Ovary (tissue), 9 donors: ENCODE results near the gene GRN. TPM values are rescaled to one million over a fixed set of nuclear protein-coding genes. Genes with fewer than 3 reads are reported as not detected.

Source experiments
- DNase-seq, 5 donors: peaks; one replicate each; pipeline ENCODE4 v3.0.0-alpha.2; 2019 to 2020
- H3K27ac ChIP-seq, 2 donors: fragments of 200-600 bp; one replicate each; pipeline versions ENCODE4 v1.5.1 to v1.8.0; 2019 to 2022
- H3K27me3 ChIP-seq: fragments of 200-600 bp; one replicate; pipeline ENCODE4 v1.8.0; 2022
- H3K36me3 ChIP-seq: fragments of 200-600 bp; sonication (generic); one replicate; pipeline ENCODE4 v1.5.1; 2019
- H3K4me1 ChIP-seq: one replicate; pipeline ENCODE4 v1.8.1; 2013; ENCODE audit warnings: mild to moderate bottlenecking, moderate library complexity; ENCODE audit not compliant: insufficient read depth
- H3K4me3 ChIP-seq: fragments of 200-600 bp; sonication (generic); one replicate; pipeline ENCODE4 v1.5.1; 2017
- H3K9me3 ChIP-seq, 2 donors: fragments of 200-600 bp in 1 of 2; sonication (generic) in 1 of 2; one replicate each; pipeline versions ENCODE4 v1.5.1 to v1.8.1; 2013 to 2019; ENCODE audit warnings: mild to moderate bottlenecking in 1 of 2, moderate library complexity in 1 of 2
- CTCF ChIP-seq, 3 donors: fragments of 450-650 bp in 2 of 3; fragments of 200-600 bp in 1 of 3; IDR thresholded peaks; one replicate each; pipeline versions ENCODE4 v1.5.1 to v1.8.0; 2016 to 2022; ENCODE audit warnings: antibody characterized with exemption in 3 of 3, mild to moderate bottlenecking in 1 of 3
- EP300 ChIP-seq: sonication (generic); formaldehyde crosslinking; IDR thresholded peaks from one replicate; pipeline ENCODE4 v1.6.1; 2017; ENCODE audit warnings: antibody characterized with exemption
- POLR2A ChIP-seq: fragments of 450-650 bp; IDR thresholded peaks from one replicate; pipeline ENCODE4 v1.6.1; 2017; ENCODE audit warnings: antibody characterized with exemption, mild to moderate bottlenecking, moderate library complexity
- WGBS, 3 donors: extraction: QIAGEN DNeasy Blood & Tissue Kit in 1 of 3; methylation state at CpG; one replicate each; pipeline versions ENCODE4 v1.1.5 to v1.1.7; 2013 to 2017; 5-methylcytosine and 5-hydroxymethylcytosine counted together
- intact Hi-C, 4 donors: fragments of 100-400 bp; cut with DNase I; formaldehyde crosslinking; loops; one replicate each; pipeline versions ENCODE4 v1.11.0 to v1.15.1; 2022 to 2023
- polyA plus RNA-seq, 2 donors: library from polyadenylated mRNA; stranded (reverse); fragments of 200-250 nt in 1 of 2; fragments of 350-450 nt in 1 of 2; fragmentation: Illumina TruSeq in 1 of 2; extraction: RNeasy Lipid Tissue Mini Kit (QIAGEN cat#74804) in 1 of 2; gene quantifications; one replicate each; pipeline ENCODE4 v1.2.3, GENCODE V29; 2013 to 2014
- total RNA-seq, 7 donors: library from RNA; depleted of rRNA in 2 of 7; stranded (reverse); fragments of >200 nt in 2 of 7; fragmentation: NEBNext Ultra II Directional in 3 of 7; extraction: Animal tissue kit (Norgen Biotek cat#: 25700) in 3 of 7; gene quantifications; one replicate each; pipeline versions ENCODE4 v1.1.0 to v1.2.4, GENCODE V29; 2016 to 2023
- donor health status: DM: no; HTN: no; CAD: no; lungs with moderate emphysema.
- donor health status: DM: no; HTN: no; CAD: no.
- donor health status: Bipolar disorder and iron deficiency.
- donor health status: DM: yes; HTN: yes; CAD: no.
- donor health status: DM: no; HTN: no; CAD: no.
- donor health status: DM: yes; HTN: yes; CAD: no.

Gene GRN
- total and polyA plus RNA-seq, 9 donors, result 70.6 to 173 (median 88.2) TPM

- no peak for DNase-seq
- intact Hi-C loops, result no loop called here
- Histone ChIP-seq H3K36me3 (no peaks in the 10 kb centered on the region), H3K27ac (no peak overlapping the region), H3K27me3 (peaks cover 3% of the 10 kb centered on the region), H3K4me1 (peaks cover 3% of the 10 kb centered on the region), H3K9me3 (no peaks in the 10 kb centered on the region), H3K4me3 (no peak overlapping the region)
- TF ChIP-seq POLR2A (no peak), CTCF (IDR thresholded peaks at IDR 0.05) (no peak), EP300 (no peak)
- WGBS, 3 donors, result 0 to 1% (median 1%) methylated on average over 37 to 81 of the region's 81 CpGs
Observed at GRCh38 chr17:44314869-44315661, 30.0 kb upstream of the GRN start.

- intact Hi-C loops, result no loop called here
- no peak for DNase-seq
Observed at GRCh38 chr17:44315760-44316731, 29.1 kb upstream of the GRN start.

GRCh38 chr17:44317545-44317944 lies 27.6 kb upstream of the GRN start:
- TF ChIP-seq EP300 (no peak), CTCF (IDR thresholded peaks at IDR 0.05) (no peak), POLR2A (no peak)
- 71 to 81% (median 74%) methylated on average over 6 of the region's 6 CpGs for WGBS, 3 donors
- Histone ChIP-seq H3K36me3 (no peaks in the 10 kb centered on the region), H3K27ac (no peak overlapping the region), H3K9me3 (no peaks in the 10 kb centered on the region), H3K27me3 (peaks cover 3% of the 10 kb centered on the region), H3K4me1 (peaks cover 3% of the 10 kb centered on the region), H3K4me3 (no peak overlapping the region)
- DNase-seq, result no peak
- intact Hi-C loops, result no loop called here

More at GRCh38 chr17:44315760-44316731, 29.1 kb upstream of the GRN start:
- H3K4me1 ChIP-seq, result peaks cover 3% of the 10 kb centered on the region
- 7 to 8% (median 8%) methylated on average over 38 of the region's 38 CpGs for WGBS, 3 donors
- H3K27me3 ChIP-seq, result peaks cover 3% of the 10 kb centered on the region
- TF ChIP-seq CTCF (IDR thresholded peaks at IDR 0.05) (no peak), POLR2A (no peak), EP300 (no peak)
- H3K27ac ChIP-seq, result no peak overlapping the region
- H3K36me3 ChIP-seq, result no peaks in the 10 kb centered on the region
- H3K4me3 ChIP-seq, result no peak overlapping the region
- no peaks in the 10 kb centered on the region for H3K9me3 ChIP-seq

- WGBS, 3 donors, result 61 to 68% (median 66%) methylated on average over 14 to 15 of the region's 15 CpGs
- DNase-seq, result no peak
- Histone ChIP-seq H3K4me1 (peaks cover 3% of the 10 kb centered on the region), H3K27ac (no peak overlapping the region), H3K36me3 (no peaks in the 10 kb centered on the region), H3K9me3 (no peaks in the 10 kb centered on the region), H3K4me3 (no peak overlapping the region), H3K27me3 (peaks cover 3% of the 10 kb centered on the region)
- no peak for TF ChIP-seq EP300
- TF ChIP-seq POLR2A, result no peak
- TF ChIP-seq CTCF (IDR thresholded peaks at IDR 0.05), result no peak
- intact Hi-C loops, result no loop called here
Observed at GRCh38 chr17:44318077-44318892, 26.8 kb upstream of the GRN start.
